ENCODE results near the gene MOCOS.
"Not testable (repeated sequence)": the region's sequence is repeated elsewhere in the genome, so short reads cannot be mapped to it uniquely, and the experiment has no call there.

Gene MOCOS

DNA sequence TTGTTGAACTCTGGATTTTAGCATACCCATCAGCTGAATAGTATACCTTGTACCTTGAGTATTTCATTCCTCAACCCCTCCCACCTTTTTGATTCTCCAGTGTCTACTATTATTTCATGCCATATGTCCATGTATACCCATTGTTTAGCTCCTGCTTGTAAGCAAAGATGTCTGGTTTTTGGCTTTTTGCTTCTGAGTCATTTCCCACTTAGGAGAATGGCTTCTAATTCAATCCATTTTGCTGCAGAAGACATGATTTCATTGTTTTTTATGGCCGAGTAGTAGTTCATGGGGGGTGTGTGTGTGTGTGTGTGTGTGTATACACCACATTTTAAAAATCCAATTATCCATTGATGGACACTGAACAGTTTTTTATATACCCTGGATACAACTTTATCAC lies 24.3 kb upstream of the MOCOS start:
- Histone ChIP-seq H3K27ac (ENCODE audit: extremely low read depth, low read depth, low read length) (no peak overlapping the region), H3K9me3 (ENCODE audit: control insufficient read depth, insufficient read depth, low read depth, low read length) (no peaks in the 10 kb centered on the region), H3K4me1 (ENCODE audit: control insufficient read depth, insufficient read depth, low read length) (no peaks in the 10 kb centered on the region), H3K36me3 (ENCODE audit: control insufficient read depth in 2 of 2, insufficient read depth in 1 of 2, low read length in 2 of 2) (peaks cover 36 to 95% of the 10 kb centered on the region in 2 experiments), H3K4me3 (ENCODE audit: low read depth, low read length) (no peak overlapping the region)
- CTCF ChIA-PET, result interaction anchor here (0.6 to 1.4 kb wide), 3 partner anchors 122 to 593 kb away, joined by 3 to 5 read pairs (median 3); no protein-coding TSS in a partner anchor
- no peak for TF ChIP-seq ZNF658 (tag by site-specific recombination; IDR thresholded peaks at IDR 0.05)
- TF ChIP-seq ZNF404 (tag by site-specific recombination; IDR thresholded peaks at IDR 0.05), result no peak
- no peak for TF ChIP-seq ZNF248 (tag by site-specific recombination; IDR thresholded peaks at IDR 0.05)
- TF ChIP-seq GLI2 (tag by site-specific recombination; IDR thresholded peaks at IDR 0.05; ENCODE audit: borderline replicate concordance, low read depth), result no peak
- TF ChIP-seq, protein P1, sequence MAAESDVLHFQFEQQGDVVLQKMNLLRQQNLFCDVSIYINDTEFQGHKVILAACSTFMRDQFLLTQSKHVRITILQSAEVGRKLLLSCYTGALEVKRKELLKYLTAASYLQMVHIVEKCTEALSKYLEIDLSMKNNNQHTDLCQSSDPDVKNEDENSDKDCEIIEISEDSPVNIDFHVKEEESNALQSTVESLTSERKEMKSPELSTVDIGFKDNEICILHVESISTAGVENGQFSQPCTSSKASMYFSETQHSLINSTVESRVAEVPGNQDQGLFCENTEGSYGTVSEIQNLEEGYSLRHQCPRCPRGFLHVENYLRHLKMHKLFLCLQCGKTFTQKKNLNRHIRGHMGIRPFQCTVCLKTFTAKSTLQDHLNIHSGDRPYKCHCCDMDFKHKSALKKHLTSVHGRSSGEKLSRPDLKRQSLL (tag by site-specific recombination; IDR thresholded peaks at IDR 0.05), result no peak
- no peak for TF ChIP-seq ZNF239 (tag by site-specific recombination; IDR thresholded peaks at IDR 0.05)
- TF ChIP-seq, protein P2, sequence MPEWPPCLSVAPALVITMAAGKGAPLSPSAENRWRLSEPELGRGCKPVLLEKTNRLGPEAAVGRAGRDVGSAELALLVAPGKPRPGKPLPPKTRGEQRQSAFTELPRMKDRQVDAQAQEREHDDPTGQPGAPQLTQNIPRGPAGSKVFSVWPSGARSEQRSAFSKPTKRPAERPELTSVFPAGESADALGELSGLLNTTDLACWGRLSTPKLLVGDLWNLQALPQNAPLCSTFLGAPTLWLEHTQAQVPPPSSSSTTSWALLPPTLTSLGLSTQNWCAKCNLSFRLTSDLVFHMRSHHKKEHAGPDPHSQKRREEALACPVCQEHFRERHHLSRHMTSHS (tag by site-specific recombination; IDR thresholded peaks at IDR 0.05), result no peak
- TF ChIP-seq, protein P3, sequence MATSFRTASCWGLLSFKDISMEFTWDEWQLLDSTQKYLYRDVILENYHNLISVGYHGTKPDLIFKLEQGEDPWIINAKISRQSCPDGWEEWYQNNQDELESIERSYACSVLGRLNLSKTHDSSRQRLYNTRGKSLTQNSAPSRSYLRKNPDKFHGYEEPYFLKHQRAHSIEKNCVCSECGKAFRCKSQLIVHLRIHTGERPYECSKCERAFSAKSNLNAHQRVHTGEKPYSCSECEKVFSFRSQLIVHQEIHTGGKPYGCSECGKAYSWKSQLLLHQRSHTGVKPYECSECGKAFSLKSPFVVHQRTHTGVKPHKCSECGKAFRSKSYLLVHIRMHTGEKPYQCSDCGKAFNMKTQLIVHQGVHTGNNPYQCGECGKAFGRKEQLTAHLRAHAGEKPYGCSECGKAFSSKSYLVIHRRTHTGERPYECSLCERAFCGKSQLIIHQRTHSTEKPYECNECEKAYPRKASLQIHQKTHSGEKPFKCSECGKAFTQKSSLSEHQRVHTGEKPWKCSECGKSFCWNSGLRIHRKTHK (tag by site-specific recombination; IDR thresholded peaks at IDR 0.05), result no peak
- no peak for TF ChIP-seq KLF8 (tag by site-specific recombination; IDR thresholded peaks at IDR 0.05)
- no peak for TF ChIP-seq ZFP41 (tag by site-specific recombination; IDR thresholded peaks at IDR 0.05; ENCODE audit: borderline replicate concordance)
- TF ChIP-seq ZNF121 (tag by site-specific recombination; IDR thresholded peaks at IDR 0.05), result no peak
- TF ChIP-seq, protein P4, sequence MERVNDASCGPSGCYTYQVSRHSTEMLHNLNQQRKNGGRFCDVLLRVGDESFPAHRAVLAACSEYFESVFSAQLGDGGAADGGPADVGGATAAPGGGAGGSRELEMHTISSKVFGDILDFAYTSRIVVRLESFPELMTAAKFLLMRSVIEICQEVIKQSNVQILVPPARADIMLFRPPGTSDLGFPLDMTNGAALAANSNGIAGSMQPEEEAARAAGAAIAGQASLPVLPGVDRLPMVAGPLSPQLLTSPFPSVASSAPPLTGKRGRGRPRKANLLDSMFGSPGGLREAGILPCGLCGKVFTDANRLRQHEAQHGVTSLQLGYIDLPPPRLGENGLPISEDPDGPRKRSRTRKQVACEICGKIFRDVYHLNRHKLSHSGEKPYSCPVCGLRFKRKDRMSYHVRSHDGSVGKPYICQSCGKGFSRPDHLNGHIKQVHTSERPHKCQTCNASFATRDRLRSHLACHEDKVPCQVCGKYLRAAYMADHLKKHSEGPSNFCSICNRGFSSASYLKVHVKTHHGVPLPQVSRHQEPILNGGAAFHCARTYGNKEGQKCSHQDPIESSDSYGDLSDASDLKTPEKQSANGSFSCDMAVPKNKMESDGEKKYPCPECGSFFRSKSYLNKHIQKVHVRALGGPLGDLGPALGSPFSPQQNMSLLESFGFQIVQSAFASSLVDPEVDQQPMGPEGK (tag by site-specific recombination; IDR thresholded peaks at IDR 0.05), result no peak
- no peak for TF ChIP-seq ZNF350 (tag by site-specific recombination; IDR thresholded peaks at IDR 0.05)
- TF ChIP-seq ZBTB48 (tag by site-specific recombination; IDR thresholded peaks at IDR 0.05), result no peak
- TF ChIP-seq ZNF114 (tag by site-specific recombination; IDR thresholded peaks at IDR 0.05), result no peak
- TF ChIP-seq, protein P5, sequence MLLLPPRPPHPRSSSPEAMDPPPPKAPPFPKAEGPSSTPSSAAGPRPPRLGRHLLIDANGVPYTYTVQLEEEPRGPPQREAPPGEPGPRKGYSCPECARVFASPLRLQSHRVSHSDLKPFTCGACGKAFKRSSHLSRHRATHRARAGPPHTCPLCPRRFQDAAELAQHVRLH (tag by site-specific recombination; IDR thresholded peaks at IDR 0.05), result no peak
- TF ChIP-seq ZNF621 (tag by site-specific recombination; IDR thresholded peaks at IDR 0.05), result no peak
- no peak for TF ChIP-seq ZFP37 (tag by site-specific recombination; IDR thresholded peaks at IDR 0.05)
- TF ChIP-seq ZNF76 (tag by site-specific recombination; IDR thresholded peaks at IDR 0.05; ENCODE audit: borderline replicate concordance, low read depth), result no peak
- no peak for TF ChIP-seq ZFHX2 (tag by site-specific recombination; conservative IDR thresholded peaks at IDR 0.05)
- POLR2A ChIA-PET, result no interaction called here

DNA sequence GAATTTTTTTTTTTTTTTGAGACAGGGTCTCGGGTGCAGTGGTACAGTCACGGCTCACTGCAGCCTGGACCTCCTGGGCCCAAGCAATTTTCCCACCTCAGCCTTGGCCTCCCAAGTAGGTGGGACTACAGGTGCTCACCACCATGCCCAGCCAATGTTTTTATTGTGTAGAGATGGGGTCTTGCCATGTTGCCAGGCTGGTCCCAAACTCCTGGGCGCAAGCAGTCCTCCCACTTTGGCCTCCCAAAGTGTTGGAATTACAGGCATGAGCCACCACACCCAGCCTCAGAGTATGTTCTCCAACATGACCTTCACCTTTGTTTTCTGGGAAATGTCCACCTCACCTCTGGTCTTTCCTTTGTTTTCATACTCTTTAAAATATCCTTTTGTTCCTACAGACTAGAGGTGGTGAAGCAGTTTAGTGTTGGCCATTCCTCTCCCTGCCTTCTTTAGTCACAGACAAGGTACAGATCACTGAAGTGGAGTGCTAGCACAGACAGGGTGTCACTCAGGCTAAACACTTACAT lies 19.5 kb upstream of the MOCOS start:
- Histone ChIP-seq H3K36me3 (ENCODE audit: control insufficient read depth in 2 of 2, insufficient read depth in 1 of 2, low read length in 2 of 2) (peaks cover 15 to 94% of the 10 kb centered on the region in 2 experiments), H3K9me3 (ENCODE audit: control insufficient read depth, insufficient read depth, low read depth, low read length) (no peaks in the 10 kb centered on the region), H3K4me3 (ENCODE audit: low read depth, low read length) (no peak overlapping the region), H3K4me1 (ENCODE audit: control insufficient read depth, insufficient read depth, low read length) (no peaks in the 10 kb centered on the region), H3K27ac (ENCODE audit: extremely low read depth, low read depth, low read length) (no peak overlapping the region)
- POLR2A ChIA-PET, result no interaction called here
- TF ChIP-seq SETDB1 (IDR thresholded peaks at IDR 0.05; ENCODE audit: insufficient read length, low read length), result no peak
- CTCF ChIA-PET, result no interaction called here

DNA sequence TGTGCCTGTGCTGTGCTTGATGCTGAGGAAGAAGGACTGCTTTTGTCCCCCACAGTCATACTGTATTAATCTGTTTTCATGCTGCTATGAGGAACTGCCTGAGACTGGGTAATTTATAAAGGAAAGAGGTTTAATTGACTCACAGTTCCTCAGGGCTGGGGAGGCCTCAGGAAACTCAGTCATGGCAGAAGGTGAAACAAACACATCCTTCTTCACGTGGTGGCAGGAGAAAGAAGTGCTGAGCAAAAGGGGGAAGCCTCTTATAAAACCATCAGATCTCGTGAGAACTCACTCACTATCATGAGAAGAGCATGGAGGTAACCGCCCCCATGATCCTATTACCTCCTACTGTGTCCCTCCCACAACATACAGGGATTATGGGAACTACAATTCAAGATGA lies 19.0 kb upstream of the MOCOS start:
- H3K36me3 ChIP-seq (ENCODE audit: control insufficient read depth in 2 of 2, insufficient read depth in 1 of 2, low read length in 2 of 2), result peaks cover 15 to 94% of the 10 kb centered on the region in 2 experiments
- CTCF ChIA-PET; H3K4me3 ChIP-seq (ENCODE audit: low read depth, low read length); POLR2A ChIA-PET; H3K27ac ChIP-seq (ENCODE audit: extremely low read depth, low read depth, low read length); H3K4me1 ChIP-seq (ENCODE audit: control insufficient read depth, insufficient read depth, low read length); H3K9me3 ChIP-seq (ENCODE audit: control insufficient read depth, insufficient read depth, low read depth, low read length): not testable (repeated sequence)
